HFFc6 (cell line): Measurements from ENCODE around the gene SNCB. TPM values are rescaled to one million over a fixed set of nuclear protein-coding genes. Genes with fewer than 3 reads are reported as not detected.

Experiments used
- DNase-seq: peaks from one replicate; pipeline ENCODE4 v3.0.0-alpha.2; 2018
- H3K27ac Mint-ChIP-seq: 2 replicates; pipeline ENCODE4 v1.8.0; 2020; ENCODE audit warnings: mild to moderate bottlenecking, mixed read lengths
- H3K27me3 Mint-ChIP-seq: 2 replicates; pipeline ENCODE4 v1.8.0; 2021; ENCODE audit warnings: mild to moderate bottlenecking, moderate library complexity, mixed read lengths; ENCODE audit not compliant: insufficient read depth
- H3K36me3 Mint-ChIP-seq: 2 replicates; pipeline ENCODE4 v1.8.0; 2021; ENCODE audit warnings: low read depth, mixed read lengths
- H3K4me1 Mint-ChIP-seq: 2 replicates; pipeline ENCODE4 v1.8.0; 2020; ENCODE audit warnings: low read depth, mixed read lengths
- H3K4me3 Mint-ChIP-seq: 2 replicates; pipeline ENCODE4 v1.8.0; 2020; ENCODE audit warnings: mild to moderate bottlenecking, moderate library complexity, mixed read lengths
- H3K9me3 Mint-ChIP-seq: 2 replicates; pipeline ENCODE4 v1.8.0; 2020; ENCODE audit warnings: mild to moderate bottlenecking, mixed read lengths
- total RNA-seq, 6 experiments: library from RNA; stranded (reverse); fragmentation: NEBNext Ultra II Directional; extraction: Animal tissue kit (Norgen Biotek cat#: 25700); gene quantifications; 2 replicates in 1 of 6; 3 replicates in 5 of 6; pipeline ENCODE4 v1.2.3, GENCODE V29; 2021
- TF ChIP-seq, protein P1 (sequence below): fragments of 200-600 bp; sonication (generic); IDR thresholded peaks from 2 replicates; pipeline ENCODE4 v1.5.0; 2021; ENCODE audit warnings: antibody characterized with exemption, mild to moderate bottlenecking

The SNCB gene
- total RNA-seq, 6 experiments from 2014 or later, result not detected

DNA sequence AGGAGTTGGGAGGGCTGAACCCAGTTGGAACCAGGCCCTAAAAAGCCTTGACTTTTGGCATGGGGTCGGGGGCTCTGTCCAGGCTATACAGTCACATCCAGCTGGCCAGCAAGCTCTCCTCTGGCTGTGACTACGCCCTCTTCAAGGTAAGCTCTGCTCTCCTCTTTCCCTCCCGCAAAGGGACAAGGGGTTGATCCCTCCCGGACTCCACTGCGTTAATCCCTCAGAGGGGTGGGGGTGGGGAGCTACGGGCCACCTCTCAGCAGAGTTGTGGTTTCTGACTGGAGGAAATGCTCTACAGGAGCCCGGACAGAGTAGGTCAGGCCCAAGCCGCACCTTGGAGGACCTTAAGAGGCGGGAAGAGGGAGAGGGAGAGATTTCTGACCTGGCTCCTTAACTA lies 14.0 kb upstream of the SNCB start:
- H3K27ac Mint-ChIP-seq, result no peak overlapping the region
- H3K9me3 Mint-ChIP-seq, result no peaks in the 10 kb centered on the region
- no peak overlapping the region for H3K4me3 Mint-ChIP-seq
- H3K36me3 Mint-ChIP-seq, result no peaks in the 10 kb centered on the region
- peaks cover 24% of the 10 kb centered on the region for H3K4me1 Mint-ChIP-seq
- TF ChIP-seq, protein P1, sequence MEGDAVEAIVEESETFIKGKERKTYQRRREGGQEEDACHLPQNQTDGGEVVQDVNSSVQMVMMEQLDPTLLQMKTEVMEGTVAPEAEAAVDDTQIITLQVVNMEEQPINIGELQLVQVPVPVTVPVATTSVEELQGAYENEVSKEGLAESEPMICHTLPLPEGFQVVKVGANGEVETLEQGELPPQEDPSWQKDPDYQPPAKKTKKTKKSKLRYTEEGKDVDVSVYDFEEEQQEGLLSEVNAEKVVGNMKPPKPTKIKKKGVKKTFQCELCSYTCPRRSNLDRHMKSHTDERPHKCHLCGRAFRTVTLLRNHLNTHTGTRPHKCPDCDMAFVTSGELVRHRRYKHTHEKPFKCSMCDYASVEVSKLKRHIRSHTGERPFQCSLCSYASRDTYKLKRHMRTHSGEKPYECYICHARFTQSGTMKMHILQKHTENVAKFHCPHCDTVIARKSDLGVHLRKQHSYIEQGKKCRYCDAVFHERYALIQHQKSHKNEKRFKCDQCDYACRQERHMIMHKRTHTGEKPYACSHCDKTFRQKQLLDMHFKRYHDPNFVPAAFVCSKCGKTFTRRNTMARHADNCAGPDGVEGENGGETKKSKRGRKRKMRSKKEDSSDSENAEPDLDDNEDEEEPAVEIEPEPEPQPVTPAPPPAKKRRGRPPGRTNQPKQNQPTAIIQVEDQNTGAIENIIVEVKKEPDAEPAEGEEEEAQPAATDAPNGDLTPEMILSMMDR, result no peak
- peaks cover 4% of the 10 kb centered on the region for H3K27me3 Mint-ChIP-seq
- DNase-seq, result no peak

- Mint-ChIP-seq H3K27me3 (peaks cover 11% of the 10 kb centered on the region), H3K9me3 (no peaks in the 10 kb centered on the region), H3K4me3 (no peak overlapping the region), H3K27ac (no peak overlapping the region), H3K36me3 (no peaks in the 10 kb centered on the region), H3K4me1 (peaks cover 18% of the 10 kb centered on the region)
- DNase-seq, result no peak
- TF ChIP-seq, protein P1, result no peak
Measured at GRCh38 chr5:176643491-176644219, 13.3 kb upstream of the SNCB start.

DNA sequence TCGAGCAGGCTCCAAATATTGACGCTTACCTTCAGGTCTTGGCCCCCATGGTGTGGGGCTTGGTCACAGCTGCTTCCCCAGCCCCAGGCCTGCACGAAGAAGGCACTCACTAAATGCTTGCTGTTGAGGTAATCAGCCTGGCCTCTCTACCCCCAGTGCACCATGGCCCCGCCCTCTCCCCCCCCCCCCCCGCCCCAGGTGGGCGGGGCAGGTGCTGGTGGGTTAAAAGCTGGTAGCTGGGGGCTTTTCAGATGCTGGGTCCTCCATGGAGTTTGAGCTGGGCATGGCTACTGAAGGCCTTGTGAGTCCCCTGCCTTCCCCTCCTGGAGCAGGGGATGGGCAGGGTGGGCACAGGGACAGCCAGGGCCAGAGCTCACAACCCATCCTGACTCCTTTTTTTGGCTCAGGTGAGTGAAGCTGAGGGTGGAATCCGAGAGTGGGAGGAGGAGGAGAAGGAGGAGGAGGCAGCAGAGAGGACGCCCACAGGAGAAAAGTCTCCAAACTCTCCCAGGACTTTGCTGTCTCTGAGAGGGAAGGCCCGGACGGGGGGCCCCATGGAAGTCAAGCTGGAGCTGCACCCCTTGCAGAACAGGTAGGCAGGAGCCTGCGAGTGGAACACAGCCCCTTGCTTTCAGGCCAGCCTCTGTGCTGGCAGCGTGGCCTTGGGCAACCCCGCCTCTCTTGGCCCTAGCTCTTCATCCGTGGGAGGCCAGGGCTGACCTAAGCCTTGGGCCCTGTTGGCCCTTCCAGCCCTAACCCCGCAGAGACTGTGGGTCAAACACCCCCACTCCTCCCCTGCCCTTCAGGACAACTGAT lies 12.5 kb upstream of the SNCB start:
- peaks cover 13% of the 10 kb centered on the region for H3K4me1 Mint-ChIP-seq
- no peaks in the 10 kb centered on the region for H3K36me3 Mint-ChIP-seq
- no peaks in the 10 kb centered on the region for H3K9me3 Mint-ChIP-seq
- DNase-seq, result no peak
- H3K4me3 Mint-ChIP-seq, result no peak overlapping the region
- H3K27ac Mint-ChIP-seq, result no peak overlapping the region
- TF ChIP-seq, protein P1, result no peak
- peaks cover 17% of the 10 kb centered on the region for H3K27me3 Mint-ChIP-seq

GRCh38 chr5:176640616-176641015 lies 10.3 kb upstream of the SNCB start:
- DNase-seq, result no peak
- TF ChIP-seq, protein P1, result no peak
- H3K9me3 Mint-ChIP-seq, result no peaks in the 10 kb centered on the region
- H3K4me1 Mint-ChIP-seq, result no peaks in the 10 kb centered on the region
- H3K27me3 Mint-ChIP-seq, result peaks cover 38% of the 10 kb centered on the region
- H3K4me3 Mint-ChIP-seq, result no peak overlapping the region
- no peak overlapping the region for H3K27ac Mint-ChIP-seq
- H3K36me3 Mint-ChIP-seq, result no peaks in the 10 kb centered on the region

DNA sequence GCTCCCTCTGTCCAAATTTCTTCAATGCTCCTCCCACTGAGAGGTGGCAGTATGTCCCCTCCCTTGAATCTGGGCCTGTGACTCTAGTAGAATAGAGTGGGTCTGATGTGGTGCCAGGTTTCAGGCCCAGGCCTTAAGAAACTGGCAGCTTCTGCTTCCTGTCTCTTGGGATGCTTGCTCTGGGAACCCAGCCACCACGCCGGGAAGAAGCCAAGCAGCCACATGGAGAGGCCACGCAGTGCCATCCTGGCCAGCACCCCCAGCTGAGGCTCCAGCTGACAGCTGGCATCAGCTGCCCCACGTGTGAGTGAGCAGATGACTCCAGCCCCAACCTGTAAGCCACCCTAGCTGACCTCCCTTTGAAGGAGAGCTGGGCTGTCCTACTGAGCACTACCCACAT lies 9.6 kb upstream of the SNCB start:
- no peaks in the 10 kb centered on the region; the same call in 1 of the 2 replicates for H3K9me3 Mint-ChIP-seq
- H3K4me3 Mint-ChIP-seq, result no peak overlapping the region
- no peaks in the 10 kb centered on the region for H3K4me1 Mint-ChIP-seq
- H3K27ac Mint-ChIP-seq, result no peak overlapping the region
- peaks cover 42% of the 10 kb centered on the region for H3K27me3 Mint-ChIP-seq
- H3K36me3 Mint-ChIP-seq, result peaks cover 4% of the 10 kb centered on the region; the same call in 1 of the 2 replicates
- DNase-seq, result no peak
- TF ChIP-seq, protein P1, result no peak
